WTC11 (cell line): ENCODE data around the gene ALK. TPM values are rescaled to one million over a fixed set of nuclear protein-coding genes. Genes with fewer than 3 reads are reported as not detected.

Experiments
- ATAC-seq: fragments of 200-7000 bp; cut with Tn5 transposase; 2 replicates; pipeline ENCODE4 v1.10.0; 2021; ENCODE audit warnings: mild to moderate bottlenecking, moderate library complexity
- CTCF ChIA-PET: fragments of 300-600 bp; sonication (Branson Sonifier 250); formaldehyde crosslinking; loops from one replicate; lab custom pipeline; 2021; ENCODE audit warnings: antibody characterized with exemption; lab: Charles Lee
- POLR2A ChIA-PET: fragments of 350-600 bp; sonication (Branson Sonifier 250); formaldehyde crosslinking; loops from one replicate; lab custom pipeline; 2021; ENCODE audit warnings: antibody characterized with exemption; lab: Charles Lee
- DNase-seq: peaks from one replicate; pipeline ENCODE4 v3.0.0; 2021; ENCODE audit warnings: low spot score
- H3K27ac Mint-ChIP-seq: 2 replicates; pipeline ENCODE4 v1.8.0; 2021; ENCODE audit warnings: mixed read lengths
- H3K27me3 Mint-ChIP-seq: 2 replicates; pipeline ENCODE4 v1.8.0; 2021; ENCODE audit warnings: low read depth, mild to moderate bottlenecking, moderate library complexity, mixed read lengths
- H3K36me3 Mint-ChIP-seq: 2 replicates; pipeline ENCODE4 v1.8.0; 2021; ENCODE audit warnings: mixed read lengths
- H3K4me1 Mint-ChIP-seq: 2 replicates; pipeline ENCODE4 v1.8.0; 2022; ENCODE audit warnings: mixed read lengths
- H3K4me3 Mint-ChIP-seq: 2 replicates; pipeline ENCODE4 v1.8.0; 2021; ENCODE audit warnings: mild to moderate bottlenecking, moderate library complexity, mixed read lengths
- H3K9me3 Mint-ChIP-seq: 2 replicates; pipeline ENCODE4 v1.8.0; 2021; ENCODE audit warnings: mixed read lengths
- CBFB ChIP-seq: sonication (generic); formaldehyde crosslinking; IDR thresholded peaks from 2 replicates; pipeline ENCODE4 v1.8.1; 2022; ENCODE audit warnings: mild to moderate bottlenecking, low read depth, missing genetic modification reagents
- CREB1 ChIP-seq: sonication (generic); formaldehyde crosslinking; IDR thresholded peaks from 2 replicates; pipeline ENCODE4 v1.8.0; 2023; ENCODE audit warnings: mild to moderate bottlenecking, missing genetic modification reagents
- CREM ChIP-seq: sonication (generic); formaldehyde crosslinking; IDR thresholded peaks from 2 replicates; pipeline ENCODE4 v1.8.1; 2022; ENCODE audit warnings: mild to moderate bottlenecking, missing genetic modification reagents, moderate library complexity
- GRHL2 ChIP-seq: fragments of 250-450 bp; sonication (Bioruptor Pico); IDR thresholded peaks from 2 replicates; pipeline ENCODE4 v1.8.0; 2022; ENCODE audit warnings: mild to moderate bottlenecking, moderate library complexity; ENCODE audit not compliant: insufficient replicate concordance, severe bottlenecking
- GTF2I ChIP-seq: fragments of 250-450 bp; sonication (Bioruptor Pico); conservative IDR thresholded peaks from 2 replicates; pipeline ENCODE4 v1.4.0; 2021; ENCODE audit warnings: mild to moderate bottlenecking
- MYBL2 ChIP-seq: sonication (generic); formaldehyde crosslinking; IDR thresholded peaks from 2 replicates; pipeline ENCODE4 v1.8.1; 2023; ENCODE audit warnings: mild to moderate bottlenecking, moderate library complexity, missing genetic modification reagents
- SOX15 ChIP-seq: fragments of 250-450 bp; sonication (Bioruptor Pico); IDR thresholded peaks from 2 replicates; pipeline ENCODE4 v1.9.0; 2021; ENCODE audit warnings: mild to moderate bottlenecking
- ZNF671 ChIP-seq: fragments of 250-450 bp; sonication (Bioruptor Pico); IDR thresholded peaks from 2 replicates; pipeline ENCODE4 v1.8.0; 2021; ENCODE audit warnings: mild to moderate bottlenecking
- total RNA-seq: library from RNA; stranded (reverse); gene quantifications from 3 replicates; pipeline ENCODE4 v1.2.3, GENCODE V29; 2021
- TF ChIP-seq, protein P1 (sequence below): sonication (generic); formaldehyde crosslinking; IDR thresholded peaks from 2 replicates; pipeline ENCODE4 v1.8.1; 2022; ENCODE audit warnings: mild to moderate bottlenecking, missing genetic modification reagents, moderate library complexity, borderline replicate concordance
- TF ChIP-seq, protein P2 (sequence below): fragments of 250-450 bp; sonication (Bioruptor Pico); IDR thresholded peaks from 2 replicates; pipeline ENCODE4 v2.1.2; 2022; ENCODE audit warnings: mild to moderate bottlenecking, moderate library complexity
- TF ChIP-seq, protein P3 (sequence below): sonication (generic); formaldehyde crosslinking; IDR thresholded peaks from 2 replicates; pipeline ENCODE4 v1.8.1; 2022; ENCODE audit warnings: low read depth, missing genetic modification reagents, borderline replicate concordance
- TF ChIP-seq, protein P4 (sequence below): sonication (generic); formaldehyde crosslinking; IDR thresholded peaks from 2 replicates; pipeline ENCODE4 v1.8.1; 2023; ENCODE audit warnings: mild to moderate bottlenecking, missing genetic modification reagents
- TF ChIP-seq, protein P5 (sequence below): sonication (generic); formaldehyde crosslinking; IDR thresholded peaks from 2 replicates; pipeline ENCODE4 v1.8.1; 2023; ENCODE audit warnings: mild to moderate bottlenecking, missing genetic modification reagents, moderate library complexity
- TF ChIP-seq, protein P6 (sequence below): sonication (generic); formaldehyde crosslinking; conservative IDR thresholded peaks from 2 replicates; pipeline ENCODE4 v1.8.1; 2022; ENCODE audit warnings: mild to moderate bottlenecking, missing genetic modification reagents
- TF ChIP-seq, protein P7 (sequence below): sonication (generic); formaldehyde crosslinking; IDR thresholded peaks from 2 replicates; pipeline ENCODE4 v1.8.1; 2023; ENCODE audit warnings: mild to moderate bottlenecking, missing genetic modification reagents, borderline replicate concordance

The ALK gene
- total RNA-seq, 1 experiment from 2014 or later = not detected

DNA sequence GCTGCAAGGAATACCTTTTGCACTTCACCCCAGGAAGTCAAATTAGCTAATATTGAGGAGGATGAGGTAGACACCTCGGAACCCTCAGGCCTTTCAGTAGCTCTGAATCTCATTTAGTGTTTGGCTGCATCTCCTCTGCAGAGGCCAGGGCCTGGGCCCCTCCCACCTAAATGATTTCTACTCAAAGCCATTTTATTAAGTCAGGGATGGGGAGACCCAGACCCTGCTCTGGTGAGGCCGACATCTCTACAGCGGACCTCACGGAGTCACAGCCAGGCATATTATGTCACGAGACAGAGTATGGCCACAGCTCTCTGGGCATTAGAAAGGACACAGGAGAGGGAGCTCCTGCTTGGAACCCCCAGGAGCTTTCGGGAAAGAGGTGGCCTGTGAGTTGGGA is 305.5 kb downstream of the ALK start:
- TF ChIP-seq ZNF671 (CRISPR knock-in tag) (no peak), GRHL2 (CRISPR knock-in tag) (no peak), CBFB (CRISPR knock-in tag) (no peak), CREB1 (CRISPR knock-in tag) (no peak), CREM (CRISPR knock-in tag) (no peak)
- TF ChIP-seq, protein P1, sequence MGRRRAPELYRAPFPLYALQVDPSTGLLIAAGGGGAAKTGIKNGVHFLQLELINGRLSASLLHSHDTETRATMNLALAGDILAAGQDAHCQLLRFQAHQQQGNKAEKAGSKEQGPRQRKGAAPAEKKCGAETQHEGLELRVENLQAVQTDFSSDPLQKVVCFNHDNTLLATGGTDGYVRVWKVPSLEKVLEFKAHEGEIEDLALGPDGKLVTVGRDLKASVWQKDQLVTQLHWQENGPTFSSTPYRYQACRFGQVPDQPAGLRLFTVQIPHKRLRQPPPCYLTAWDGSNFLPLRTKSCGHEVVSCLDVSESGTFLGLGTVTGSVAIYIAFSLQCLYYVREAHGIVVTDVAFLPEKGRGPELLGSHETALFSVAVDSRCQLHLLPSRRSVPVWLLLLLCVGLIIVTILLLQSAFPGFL = no peak
- TF ChIP-seq, protein P2, sequence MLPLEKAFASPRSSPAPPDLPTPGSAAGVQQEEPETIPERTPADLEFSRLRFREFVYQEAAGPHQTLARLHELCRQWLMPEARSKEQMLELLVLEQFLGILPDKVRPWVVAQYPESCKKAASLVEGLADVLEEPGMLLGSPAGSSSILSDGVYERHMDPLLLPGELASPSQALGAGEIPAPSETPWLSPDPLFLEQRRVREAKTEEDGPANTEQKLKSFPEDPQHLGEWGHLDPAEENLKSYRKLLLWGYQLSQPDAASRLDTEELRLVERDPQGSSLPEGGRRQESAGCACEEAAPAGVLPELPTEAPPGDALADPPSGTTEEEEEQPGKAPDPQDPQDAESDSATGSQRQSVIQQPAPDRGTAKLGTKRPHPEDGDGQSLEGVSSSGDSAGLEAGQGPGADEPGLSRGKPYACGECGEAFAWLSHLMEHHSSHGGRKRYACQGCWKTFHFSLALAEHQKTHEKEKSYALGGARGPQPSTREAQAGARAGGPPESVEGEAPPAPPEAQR = no peak
- TF ChIP-seq, protein P3, sequence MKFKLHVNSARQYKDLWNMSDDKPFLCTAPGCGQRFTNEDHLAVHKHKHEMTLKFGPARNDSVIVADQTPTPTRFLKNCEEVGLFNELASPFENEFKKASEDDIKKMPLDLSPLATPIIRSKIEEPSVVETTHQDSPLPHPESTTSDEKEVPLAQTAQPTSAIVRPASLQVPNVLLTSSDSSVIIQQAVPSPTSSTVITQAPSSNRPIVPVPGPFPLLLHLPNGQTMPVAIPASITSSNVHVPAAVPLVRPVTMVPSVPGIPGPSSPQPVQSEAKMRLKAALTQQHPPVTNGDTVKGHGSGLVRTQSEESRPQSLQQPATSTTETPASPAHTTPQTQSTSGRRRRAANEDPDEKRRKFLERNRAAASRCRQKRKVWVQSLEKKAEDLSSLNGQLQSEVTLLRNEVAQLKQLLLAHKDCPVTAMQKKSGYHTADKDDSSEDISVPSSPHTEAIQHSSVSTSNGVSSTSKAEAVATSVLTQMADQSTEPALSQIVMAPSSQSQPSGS (CRISPR knock-in tag) = no peak
- TF ChIP-seq, protein P4, sequence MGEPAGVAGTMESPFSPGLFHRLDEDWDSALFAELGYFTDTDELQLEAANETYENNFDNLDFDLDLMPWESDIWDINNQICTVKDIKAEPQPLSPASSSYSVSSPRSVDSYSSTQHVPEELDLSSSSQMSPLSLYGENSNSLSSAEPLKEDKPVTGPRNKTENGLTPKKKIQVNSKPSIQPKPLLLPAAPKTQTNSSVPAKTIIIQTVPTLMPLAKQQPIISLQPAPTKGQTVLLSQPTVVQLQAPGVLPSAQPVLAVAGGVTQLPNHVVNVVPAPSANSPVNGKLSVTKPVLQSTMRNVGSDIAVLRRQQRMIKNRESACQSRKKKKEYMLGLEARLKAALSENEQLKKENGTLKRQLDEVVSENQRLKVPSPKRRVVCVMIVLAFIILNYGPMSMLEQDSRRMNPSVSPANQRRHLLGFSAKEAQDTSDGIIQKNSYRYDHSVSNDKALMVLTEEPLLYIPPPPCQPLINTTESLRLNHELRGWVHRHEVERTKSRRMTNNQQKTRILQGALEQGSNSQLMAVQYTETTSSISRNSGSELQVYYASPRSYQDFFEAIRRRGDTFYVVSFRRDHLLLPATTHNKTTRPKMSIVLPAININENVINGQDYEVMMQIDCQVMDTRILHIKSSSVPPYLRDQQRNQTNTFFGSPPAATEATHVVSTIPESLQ (CRISPR knock-in tag) = no peak
- no peaks in the 10 kb centered on the region for H3K36me3 Mint-ChIP-seq
- no peak overlapping the region for H3K4me3 Mint-ChIP-seq
- no peaks in the 10 kb centered on the region for H3K9me3 Mint-ChIP-seq
- H3K4me1 Mint-ChIP-seq = peaks cover 34% of the 10 kb centered on the region
- no peak overlapping the region for H3K27ac Mint-ChIP-seq
- H3K27me3 Mint-ChIP-seq = no peaks in the 10 kb centered on the region
- no peak for DNase-seq
- no peak for ATAC-seq
- POLR2A ChIA-PET = interaction anchor here (0.6 kb wide), 1 partner anchor 25 kb away, joined by 5 read pairs; no protein-coding TSS in a partner anchor
- CTCF ChIA-PET = no interaction called here

DNA sequence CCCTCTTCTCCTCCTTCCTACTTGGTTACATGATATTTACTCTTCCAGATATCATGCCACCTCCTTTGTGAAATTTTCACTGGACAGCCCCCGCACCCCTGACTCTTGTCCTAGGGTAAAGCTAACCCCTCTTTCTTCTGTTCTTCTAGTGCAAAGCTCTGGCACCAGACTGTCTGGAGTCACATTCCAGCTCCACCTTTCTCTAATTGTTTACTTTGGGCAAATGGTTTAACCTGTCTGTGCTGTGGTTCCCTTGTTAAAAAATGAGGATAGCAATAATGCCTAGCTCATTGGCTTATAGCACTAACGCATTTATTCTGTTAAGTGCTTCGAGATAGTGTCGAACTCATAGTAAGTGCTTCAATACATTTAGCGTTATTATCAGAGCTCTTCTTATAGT is 306.2 kb downstream of the ALK start:
- ATAC-seq (no peak), DNase-seq (no peak)
- ChIA-PET CTCF (no interaction called here), POLR2A (interaction anchor here (0.6 kb wide), 1 partner anchor 25 kb away, joined by 5 read pairs; no protein-coding TSS in a partner anchor)
- no peak overlapping the region for H3K27ac Mint-ChIP-seq
- H3K36me3 Mint-ChIP-seq = no peaks in the 10 kb centered on the region
- peaks cover 32% of the 10 kb centered on the region for H3K4me1 Mint-ChIP-seq
- no peaks in the 10 kb centered on the region for H3K9me3 Mint-ChIP-seq
- H3K27me3 Mint-ChIP-seq = no peaks in the 10 kb centered on the region
- no peak overlapping the region for H3K4me3 Mint-ChIP-seq
- no peak for TF ChIP-seq MYBL2 (CRISPR knock-in tag)
- no peak for TF ChIP-seq GTF2I (CRISPR knock-in tag)
- no peak for TF ChIP-seq ZNF671 (CRISPR knock-in tag)
- TF ChIP-seq, protein P5, sequence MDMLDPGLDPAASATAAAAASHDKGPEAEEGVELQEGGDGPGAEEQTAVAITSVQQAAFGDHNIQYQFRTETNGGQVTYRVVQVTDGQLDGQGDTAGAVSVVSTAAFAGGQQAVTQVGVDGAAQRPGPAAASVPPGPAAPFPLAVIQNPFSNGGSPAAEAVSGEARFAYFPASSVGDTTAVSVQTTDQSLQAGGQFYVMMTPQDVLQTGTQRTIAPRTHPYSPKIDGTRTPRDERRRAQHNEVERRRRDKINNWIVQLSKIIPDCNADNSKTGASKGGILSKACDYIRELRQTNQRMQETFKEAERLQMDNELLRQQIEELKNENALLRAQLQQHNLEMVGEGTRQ (CRISPR knock-in tag) = no peak
- TF ChIP-seq, protein P6, sequence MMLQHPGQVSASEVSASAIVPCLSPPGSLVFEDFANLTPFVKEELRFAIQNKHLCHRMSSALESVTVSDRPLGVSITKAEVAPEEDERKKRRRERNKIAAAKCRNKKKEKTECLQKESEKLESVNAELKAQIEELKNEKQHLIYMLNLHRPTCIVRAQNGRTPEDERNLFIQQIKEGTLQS (CRISPR knock-in tag) = no peak
- TF ChIP-seq GRHL2 (CRISPR knock-in tag) = no peak
- TF ChIP-seq, protein P7, sequence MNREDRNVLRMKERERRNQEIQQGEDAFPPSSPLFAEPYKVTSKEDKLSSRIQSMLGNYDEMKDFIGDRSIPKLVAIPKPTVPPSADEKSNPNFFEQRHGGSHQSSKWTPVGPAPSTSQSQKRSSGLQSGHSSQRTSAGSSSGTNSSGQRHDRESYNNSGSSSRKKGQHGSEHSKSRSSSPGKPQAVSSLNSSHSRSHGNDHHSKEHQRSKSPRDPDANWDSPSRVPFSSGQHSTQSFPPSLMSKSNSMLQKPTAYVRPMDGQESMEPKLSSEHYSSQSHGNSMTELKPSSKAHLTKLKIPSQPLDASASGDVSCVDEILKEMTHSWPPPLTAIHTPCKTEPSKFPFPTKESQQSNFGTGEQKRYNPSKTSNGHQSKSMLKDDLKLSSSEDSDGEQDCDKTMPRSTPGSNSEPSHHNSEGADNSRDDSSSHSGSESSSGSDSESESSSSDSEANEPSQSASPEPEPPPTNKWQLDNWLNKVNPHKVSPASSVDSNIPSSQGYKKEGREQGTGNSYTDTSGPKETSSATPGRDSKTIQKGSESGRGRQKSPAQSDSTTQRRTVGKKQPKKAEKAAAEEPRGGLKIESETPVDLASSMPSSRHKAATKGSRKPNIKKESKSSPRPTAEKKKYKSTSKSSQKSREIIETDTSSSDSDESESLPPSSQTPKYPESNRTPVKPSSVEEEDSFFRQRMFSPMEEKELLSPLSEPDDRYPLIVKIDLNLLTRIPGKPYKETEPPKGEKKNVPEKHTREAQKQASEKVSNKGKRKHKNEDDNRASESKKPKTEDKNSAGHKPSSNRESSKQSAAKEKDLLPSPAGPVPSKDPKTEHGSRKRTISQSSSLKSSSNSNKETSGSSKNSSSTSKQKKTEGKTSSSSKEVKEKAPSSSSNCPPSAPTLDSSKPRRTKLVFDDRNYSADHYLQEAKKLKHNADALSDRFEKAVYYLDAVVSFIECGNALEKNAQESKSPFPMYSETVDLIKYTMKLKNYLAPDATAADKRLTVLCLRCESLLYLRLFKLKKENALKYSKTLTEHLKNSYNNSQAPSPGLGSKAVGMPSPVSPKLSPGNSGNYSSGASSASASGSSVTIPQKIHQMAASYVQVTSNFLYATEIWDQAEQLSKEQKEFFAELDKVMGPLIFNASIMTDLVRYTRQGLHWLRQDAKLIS = no peak
- TF ChIP-seq SOX15 (CRISPR knock-in tag) = no peak
